CD4-positive, alpha-beta T cell treated with Interleukin-17A for 4 hours (primary cell): ENCODE data around the gene YTHDF2.
"Not testable (repeated sequence)": the region's sequence is repeated elsewhere in the genome, so short reads cannot be mapped to it uniquely, and the experiment has no call there.

Source experiments
- DNase-seq: peaks from one replicate; pipeline ENCODE4 v3.0.0-alpha.2; 2020; ENCODE audit warnings: mixed read lengths

Gene YTHDF2

GRCh38 chr1:28761189-28761588 lies 24.4 kb downstream of the YTHDF2 start:
- DNase-seq: no peak

- DNase-seq: no peak
These were observed 29.9 kb downstream of the YTHDF2 start for GRCh38 chr1:28766532-28767183.

- DNase-seq: no peak
These were observed 33.9 kb downstream of the YTHDF2 start for GRCh38 chr1:28770601-28771165.

GRCh38 chr1:28771921-28772320 lies 35.2 kb downstream of the YTHDF2 start:
- not testable (repeated sequence) for DNase-seq

GRCh38 chr1:28773105-28773504 lies 36.4 kb downstream of the YTHDF2 start:
- no peak for DNase-seq

GRCh38 chr1:28775121-28775942 lies 38.6 kb downstream of the YTHDF2 start:
- DNase-seq: peak; percentile 76

- no peak for DNase-seq
These were observed 39.6 kb downstream of the YTHDF2 start for GRCh38 chr1:28776341-28776740.

- no peak for DNase-seq
These were observed 41.3 kb downstream of the YTHDF2 start for GRCh38 chr1:28778021-28778420.

GRCh38 chr1:28779751-28780408 lies 43.1 kb downstream of the YTHDF2 start:
- DNase-seq: no peak

GRCh38 chr1:28781305-28781704 lies 44.6 kb downstream of the YTHDF2 start:
- no peak for DNase-seq

GRCh38 chr1:28782011-28782410 lies 45.3 kb downstream of the YTHDF2 start:
- no peak for DNase-seq

- DNase-seq: no peak
These were observed 46.6 kb downstream of the YTHDF2 start for GRCh38 chr1:28783363-28783762.

GRCh38 chr1:28789412-28789811 lies 52.7 kb downstream of the YTHDF2 start:
- no peak for DNase-seq

GRCh38 chr1:28789816-28790215 lies 53.1 kb downstream of the YTHDF2 start:
- DNase-seq: no peak

- no peak for DNase-seq
These were observed 53.8 kb downstream of the YTHDF2 start for GRCh38 chr1:28790377-28791035.

- not testable (repeated sequence) for DNase-seq
These were observed 55.2 kb downstream of the YTHDF2 start for GRCh38 chr1:28791929-28792328.

GRCh38 chr1:28792644-28793121 lies 55.9 kb downstream of the YTHDF2 start:
- DNase-seq: no peak

- not testable (repeated sequence) for DNase-seq
These were observed 57.8 kb downstream of the YTHDF2 start for GRCh38 chr1:28794582-28794981.

GRCh38 chr1:28796352-28797211 lies 59.8 kb downstream of the YTHDF2 start:
- DNase-seq: no peak

GRCh38 chr1:28800324-28800723 lies 63.6 kb downstream of the YTHDF2 start:
- DNase-seq: no peak

- DNase-seq: no peak
These were observed 64.7 kb downstream of the YTHDF2 start for GRCh38 chr1:28801461-28801860.

GRCh38 chr1:28803051-28803450 lies 66.3 kb downstream of the YTHDF2 start:
- no peak for DNase-seq
